ENCODE data around the gene NHSL1. TPM values are rescaled to one million over a fixed set of nuclear protein-coding genes. Genes with fewer than 3 reads are reported as not detected.

The NHSL1 gene
- total RNA-seq, 4 donors from 2014 or later, result 73.2 to 117 (median 98.0) TPM

DNA sequence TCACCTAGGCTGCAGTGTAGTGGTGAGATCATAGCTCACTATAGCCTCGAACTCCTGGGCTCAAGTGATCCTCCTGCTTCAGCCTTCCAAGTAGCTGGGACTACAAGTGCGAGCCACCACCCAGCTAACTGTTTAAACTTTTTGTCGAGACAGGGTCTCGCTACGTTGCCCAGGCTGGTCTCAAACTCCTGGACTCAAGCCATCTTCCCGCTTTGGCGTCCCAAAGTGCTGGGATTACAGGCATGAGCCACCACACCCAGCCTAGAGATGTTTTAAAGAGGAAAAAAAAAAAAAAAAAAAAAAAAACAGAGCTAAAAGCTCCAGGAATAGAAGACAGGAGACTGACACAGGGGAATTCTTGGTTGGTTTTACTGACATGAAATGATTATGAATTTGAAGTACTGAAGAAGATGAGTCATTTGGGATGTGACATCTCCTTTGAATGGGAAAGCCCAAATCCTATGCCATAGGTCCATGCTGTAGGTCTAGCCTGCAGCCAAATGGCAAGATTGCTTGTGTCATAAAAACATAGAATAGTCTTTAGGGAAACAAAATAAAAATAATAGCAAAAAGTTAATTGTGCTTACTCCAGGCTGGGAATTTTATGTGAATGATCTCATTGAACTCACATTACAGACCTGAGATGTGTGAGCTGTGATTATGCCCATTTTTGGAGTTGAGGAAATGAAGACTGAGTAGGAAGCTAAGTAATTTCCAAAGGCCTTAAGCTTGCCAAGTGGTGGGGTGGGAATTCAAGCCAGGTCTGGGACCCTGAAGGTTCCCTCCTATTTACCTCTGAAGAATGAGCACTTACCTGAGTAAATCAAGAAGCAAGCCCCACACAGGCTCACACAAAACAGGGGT, 24.3 kb upstream of the NHSL1 start:
- DNase-seq, result no peak
- in situ Hi-C loops (cut with MboI; ENCODE audit: low pct_ligation_motif_present in 1 of 4, low pct_unique_long_range_greater_than_20kb in 1 of 4, low sequenced_read_pairs in 3 of 4) (loop anchor here in 2 of 4 donors (10.0 to 25.0 kb wide), 2 partner anchors 409 to 411 kb away; partner anchors contain the start of gene PERP (in 1 of the 2)), intact Hi-C loops (cut with DNase I; ENCODE audit: low total_unique reads) (no loop called here)
- H3K9me3 ChIP-seq, result no peaks in the 10 kb centered on the region
- H3K36me3 ChIP-seq, result no peaks in the 10 kb centered on the region
- no peak overlapping the region for H3K4me3 ChIP-seq
- H3K27ac ChIP-seq, result no peak overlapping the region
- TF ChIP-seq POLR2AphosphoS5 (IDR thresholded peaks at IDR 0.05), result no peak
- H3K4me1 ChIP-seq, result peaks cover 0 to 19% (median 0%) of the 10 kb centered on the region in 4 donors
- 62 to 100% methylated on average over 1 to 7 of the region's 7 CpGs for WGBS, 2 donors (ENCODE audit: low coverage in 1 of 2)
- no peaks in the 10 kb centered on the region for H3K27me3 ChIP-seq

DNA sequence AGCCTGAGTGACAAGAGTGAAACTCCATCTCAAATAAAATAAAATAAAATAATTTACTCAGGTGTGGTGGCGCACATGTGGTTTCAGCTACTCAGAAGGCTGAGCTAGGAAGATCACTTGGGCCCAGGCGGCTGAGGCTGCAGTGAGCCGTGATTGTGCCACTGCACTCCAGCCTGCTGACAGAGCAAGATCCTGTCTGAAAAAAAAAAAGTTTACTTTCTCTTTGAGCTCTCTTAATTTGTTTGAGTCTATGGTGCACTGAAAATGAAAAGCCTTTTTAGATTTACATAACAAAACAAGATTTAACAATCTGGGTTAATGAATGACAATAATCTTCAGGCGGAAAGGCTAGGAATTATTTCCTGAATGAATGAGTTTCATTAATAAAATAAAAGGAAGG, 23.3 kb upstream of the NHSL1 start:
- no peak for DNase-seq
- intact Hi-C loops (cut with DNase I; ENCODE audit: low total_unique reads) (no loop called here), in situ Hi-C loops (cut with MboI; ENCODE audit: low pct_ligation_motif_present in 1 of 4, low pct_unique_long_range_greater_than_20kb in 1 of 4, low sequenced_read_pairs in 3 of 4) (loop anchor here in 2 of 4 donors (10.0 to 25.0 kb wide), 2 partner anchors 408 to 410 kb away; partner anchors contain the start of gene PERP (in 1 of the 2))

DNA sequence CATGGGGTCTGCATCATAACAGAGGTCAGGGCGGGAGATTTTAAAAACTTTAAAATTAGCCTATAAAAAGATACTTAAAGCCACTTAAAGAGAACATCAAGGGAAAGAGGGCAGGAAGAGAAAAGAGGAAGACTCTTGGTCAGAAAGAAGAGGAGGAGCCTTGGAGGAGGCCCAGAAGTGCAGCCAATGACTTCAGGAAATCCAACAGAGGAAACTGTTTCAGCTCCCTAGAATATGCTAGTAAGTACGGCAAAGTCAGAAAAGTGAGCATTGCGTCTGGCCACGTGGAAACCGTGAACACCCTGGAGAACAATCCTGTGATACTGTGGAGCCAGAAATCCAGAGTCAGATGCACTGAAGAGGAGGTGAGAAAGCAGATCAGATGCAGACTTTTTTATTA, 22.5 kb upstream of the NHSL1 start:
- WGBS, 2 donors (ENCODE audit: low coverage in 1 of 2), result 80 to 82% methylated on average over 5 of the region's 5 CpGs
- in situ Hi-C loops (cut with MboI; ENCODE audit: low pct_ligation_motif_present in 1 of 4, low pct_unique_long_range_greater_than_20kb in 1 of 4, low sequenced_read_pairs in 3 of 4), result loop anchor here in 2 of 4 donors (10.0 to 25.0 kb wide), 2 partner anchors 407 to 409 kb away; partner anchors contain the start of gene PERP (in 1 of the 2)
- Histone ChIP-seq H3K27me3 (no peaks in the 10 kb centered on the region), H3K36me3 (no peaks in the 10 kb centered on the region), H3K9me3 (no peaks in the 10 kb centered on the region), H3K4me1 (peaks cover 0 to 13% (median 0%) of the 10 kb centered on the region in 4 donors), H3K27ac (no peak overlapping the region), H3K4me3 (no peak overlapping the region)
- intact Hi-C loops (cut with DNase I; ENCODE audit: low total_unique reads), result no loop called here
- DNase-seq, result no peak
- TF ChIP-seq, protein P1, sequence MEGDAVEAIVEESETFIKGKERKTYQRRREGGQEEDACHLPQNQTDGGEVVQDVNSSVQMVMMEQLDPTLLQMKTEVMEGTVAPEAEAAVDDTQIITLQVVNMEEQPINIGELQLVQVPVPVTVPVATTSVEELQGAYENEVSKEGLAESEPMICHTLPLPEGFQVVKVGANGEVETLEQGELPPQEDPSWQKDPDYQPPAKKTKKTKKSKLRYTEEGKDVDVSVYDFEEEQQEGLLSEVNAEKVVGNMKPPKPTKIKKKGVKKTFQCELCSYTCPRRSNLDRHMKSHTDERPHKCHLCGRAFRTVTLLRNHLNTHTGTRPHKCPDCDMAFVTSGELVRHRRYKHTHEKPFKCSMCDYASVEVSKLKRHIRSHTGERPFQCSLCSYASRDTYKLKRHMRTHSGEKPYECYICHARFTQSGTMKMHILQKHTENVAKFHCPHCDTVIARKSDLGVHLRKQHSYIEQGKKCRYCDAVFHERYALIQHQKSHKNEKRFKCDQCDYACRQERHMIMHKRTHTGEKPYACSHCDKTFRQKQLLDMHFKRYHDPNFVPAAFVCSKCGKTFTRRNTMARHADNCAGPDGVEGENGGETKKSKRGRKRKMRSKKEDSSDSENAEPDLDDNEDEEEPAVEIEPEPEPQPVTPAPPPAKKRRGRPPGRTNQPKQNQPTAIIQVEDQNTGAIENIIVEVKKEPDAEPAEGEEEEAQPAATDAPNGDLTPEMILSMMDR (IDR thresholded peaks at IDR 0.05), result no peak
- no peak for TF ChIP-seq EP300 (IDR thresholded peaks at IDR 0.05; ENCODE audit: low read depth)

More for the DNA sequence above, 23.3 kb upstream of the NHSL1 start:
- 73 to 80% methylated on average over 1 to 4 of the region's 4 CpGs for whole genome bisulfite sequencing, 2 donors (ENCODE audit: low coverage in 1 of 2)
- H3K36me3 ChIP-seq, result no peaks in the 10 kb centered on the region
- no peaks in the 10 kb centered on the region for H3K9me3 ChIP-seq
- no peaks in the 10 kb centered on the region for H3K27me3 ChIP-seq
- H3K27ac ChIP-seq, result peak overlapping the region in 1 of 4 donors; percentile 16
- TF ChIP-seq, protein P1 (IDR thresholded peaks at IDR 0.05), result no peak
- TF ChIP-seq EP300 (IDR thresholded peaks at IDR 0.05; ENCODE audit: low read depth) (no peak), POLR2AphosphoS5 (IDR thresholded peaks at IDR 0.05) (no peak), POLR2A (IDR thresholded peaks at IDR 0.05) (no peak)
- H3K4me3 ChIP-seq, result no peak overlapping the region
- peaks cover 0 to 13% (median 0%) of the 10 kb centered on the region in 4 donors for H3K4me1 ChIP-seq

DNA sequence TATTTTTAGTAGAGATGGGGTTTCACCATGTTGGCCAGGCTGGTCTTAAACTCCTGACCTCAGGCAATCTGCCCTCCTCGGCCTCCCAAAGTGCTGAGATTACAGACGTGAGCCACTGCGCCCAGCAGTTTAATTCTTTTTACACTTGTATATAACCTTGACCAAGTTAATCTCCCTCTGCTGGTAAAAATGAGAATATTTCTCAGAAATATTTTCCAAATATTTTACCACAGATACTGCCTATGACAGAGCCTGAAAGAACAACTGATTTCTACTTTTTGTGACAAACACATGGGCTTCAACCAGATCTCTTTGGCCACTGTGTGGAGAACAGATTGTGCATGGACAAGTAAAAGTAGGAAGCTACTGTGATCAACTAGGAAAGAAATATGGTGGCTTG, 21.2 kb upstream of the NHSL1 start:
- Histone ChIP-seq H3K27ac (no peak overlapping the region), H3K4me1 (peaks cover 0 to 13% (median 0%) of the 10 kb centered on the region in 4 donors), H3K4me3 (no peak overlapping the region), H3K9me3 (no peaks in the 10 kb centered on the region), H3K27me3 (no peaks in the 10 kb centered on the region), H3K36me3 (no peaks in the 10 kb centered on the region)
- TF ChIP-seq, protein P1 (IDR thresholded peaks at IDR 0.05), result peak; percentile 39 to 55 (median 49)
- TF ChIP-seq POLR2A (IDR thresholded peaks at IDR 0.05) (no peak), EP300 (IDR thresholded peaks at IDR 0.05; ENCODE audit: low read depth) (no peak)
- WGBS, 2 donors (ENCODE audit: low coverage in 1 of 2), result 46% methylated on average over 3 of the region's 3 CpGs; no CpG with 5 or more reads in 1 of the 2 donors
- in situ Hi-C loops (cut with MboI; ENCODE audit: low pct_ligation_motif_present in 1 of 4, low pct_unique_long_range_greater_than_20kb in 1 of 4, low sequenced_read_pairs in 3 of 4) (loop anchor here in 2 of 4 donors (10.0 to 25.0 kb wide), 2 partner anchors 406 to 408 kb away; partner anchors contain the start of gene PERP (in 1 of the 2)), intact Hi-C loops (cut with DNase I; ENCODE audit: low total_unique reads) (no loop called here)
- DNase-seq, result no peak

Data from transverse colon (tissue), 4 donors.